NCI-H1417 treated with DMSO at 0.1 percent for 48 hours (cell line): ENCODE data around the gene NAT16.
"Not testable (repeated sequence)": the region's sequence is repeated elsewhere in the genome, so short reads cannot be mapped to it uniquely, and the experiment has no call there.

Experiments
- DNase-seq: peaks from one replicate; lab custom pipeline; 2025; lab: John Stamatoyannopoulos, UW

Gene NAT16

DNA sequence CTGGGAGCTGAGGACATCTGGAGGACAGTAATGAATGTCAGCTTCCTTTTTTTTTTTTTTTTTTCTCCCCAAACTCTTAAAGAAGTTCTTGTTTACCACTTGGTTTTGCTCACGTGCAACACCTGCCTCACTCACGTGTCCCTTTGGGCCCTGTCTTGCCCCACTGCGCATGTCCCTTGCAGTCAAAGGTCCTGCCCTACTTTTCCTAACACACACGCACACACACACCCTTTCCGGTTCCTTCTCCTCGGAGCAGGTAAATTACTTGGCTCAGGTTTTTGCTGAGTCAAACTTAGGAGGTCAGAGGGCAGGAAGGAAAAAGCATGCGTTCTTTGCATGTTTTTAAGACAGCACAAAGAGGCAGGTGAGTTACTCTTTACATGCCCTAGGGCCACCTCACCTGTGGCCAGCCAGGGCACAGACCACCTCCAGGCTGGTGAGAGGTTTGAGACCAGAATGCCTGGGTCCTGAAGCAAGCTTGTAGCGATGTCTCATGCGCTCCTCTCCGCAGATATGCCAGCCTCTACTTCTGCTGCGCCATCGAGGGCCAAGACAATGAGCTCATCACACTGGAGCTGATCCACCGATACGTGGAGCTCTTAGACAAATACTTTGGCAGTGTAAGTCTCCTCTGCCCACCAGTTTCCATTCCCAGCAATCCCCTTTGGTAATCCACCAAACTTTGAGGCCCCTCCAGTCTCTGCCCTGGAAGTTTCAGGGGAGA, 23.1 kb downstream of the NAT16 start:
- no peak for DNase-seq

DNA sequence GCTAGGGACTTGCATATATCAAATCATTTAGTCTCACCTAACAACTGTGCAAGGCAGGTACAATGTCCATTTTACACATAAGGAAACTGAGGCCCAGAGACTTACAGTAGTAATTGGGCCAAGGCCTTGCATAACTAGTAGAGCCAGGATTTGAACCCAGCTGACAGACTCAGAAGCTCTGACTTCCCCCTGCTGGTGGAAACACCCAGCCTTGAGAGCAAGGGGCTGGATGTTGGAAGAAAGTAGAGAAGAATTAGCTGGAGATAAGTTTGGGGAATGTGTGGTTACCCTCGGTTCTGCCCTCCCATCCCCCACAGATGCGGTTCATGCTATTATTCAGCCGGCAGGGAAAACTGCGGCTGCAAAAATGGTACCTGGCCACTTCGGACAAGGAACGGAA, 23.8 kb downstream of the NAT16 start:
- no peak for DNase-seq

DNA sequence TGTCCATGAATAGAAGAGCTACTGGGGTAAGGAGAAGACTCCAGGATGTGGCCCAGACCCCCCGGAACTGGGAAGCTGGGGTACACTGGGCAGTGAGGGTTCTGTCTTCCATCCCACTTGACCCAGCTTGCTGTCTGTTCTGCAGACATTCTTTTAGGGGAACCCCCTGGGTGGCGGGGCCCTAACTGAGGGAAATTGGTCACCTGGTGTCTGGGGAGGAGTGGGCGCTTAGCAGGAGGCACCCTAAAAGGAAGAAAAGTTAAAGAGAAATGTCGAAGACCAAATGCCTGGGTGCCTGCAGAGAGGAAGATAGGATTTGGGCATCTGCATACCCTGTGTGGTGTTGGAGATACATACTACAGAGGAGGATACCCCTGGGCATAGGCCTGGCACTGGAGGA, 24.8 kb downstream of the NAT16 start:
- no peak for DNase-seq

DNA sequence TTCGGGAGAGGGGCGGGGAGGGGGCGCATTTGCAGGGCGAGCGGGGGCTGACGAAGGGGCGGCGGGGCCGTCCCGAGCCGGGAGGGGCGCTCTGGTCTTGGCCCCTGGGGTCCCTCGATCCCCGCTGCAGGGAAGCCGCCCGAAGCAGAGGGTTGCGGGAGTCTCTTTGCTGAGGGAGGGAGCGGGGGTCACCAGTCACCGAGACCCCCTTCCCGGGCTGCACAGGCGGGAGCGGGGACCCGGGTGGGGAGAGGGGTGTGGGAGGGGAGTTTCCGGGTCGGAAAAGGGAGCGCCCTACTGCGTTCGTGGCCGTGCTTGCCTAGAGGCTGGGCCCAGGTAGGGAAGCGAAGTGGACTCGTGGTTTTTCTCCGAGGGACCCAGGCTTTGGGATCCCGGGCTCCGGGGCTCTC, 25.4 kb downstream of the NAT16 start:
- no peak for DNase-seq

DNA sequence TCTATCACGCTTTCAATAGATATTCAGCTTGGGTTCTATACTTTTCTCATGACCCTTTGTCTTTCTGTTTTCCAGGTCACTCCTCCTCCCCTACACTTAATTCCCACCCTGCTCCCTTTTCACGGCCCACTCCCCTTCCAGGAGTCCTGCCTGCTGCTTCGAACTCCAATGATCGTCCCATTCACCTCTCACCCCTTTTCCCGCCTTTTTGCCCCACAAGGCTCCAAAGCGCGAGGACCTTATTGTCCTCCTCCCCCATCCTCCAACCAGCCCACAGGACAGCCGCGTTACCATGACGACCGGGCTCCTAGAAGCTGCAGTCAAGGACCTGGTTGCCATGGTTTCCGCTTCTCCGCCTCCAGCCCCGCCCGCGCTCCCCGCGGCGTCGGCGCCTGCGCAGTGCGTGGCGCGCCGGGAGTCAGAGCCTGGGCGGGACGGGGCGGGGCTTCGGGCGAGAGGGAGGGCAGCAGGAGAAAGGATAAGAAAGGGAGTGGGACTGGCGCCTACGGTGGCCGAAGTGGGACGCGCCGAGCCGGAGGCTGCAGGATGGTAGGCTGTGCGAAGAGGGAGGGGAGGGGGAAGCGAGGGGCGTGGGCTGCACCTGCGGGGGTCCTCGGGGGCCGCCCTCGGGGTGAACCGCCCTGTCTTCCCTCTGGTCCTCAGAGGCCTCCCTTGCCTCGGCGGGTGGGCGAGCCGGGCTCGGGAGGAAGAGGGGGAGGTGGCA, 26.0 kb downstream of the NAT16 start, which contains the start of gene AP1S1:
Gene AP1S1 (plus strand): TSS at position 508 of the 724 bp plus-strand sequence. CDS start 39 bp downstream, at position 547.
- peak; percentile 96 for DNase-seq

DNA sequence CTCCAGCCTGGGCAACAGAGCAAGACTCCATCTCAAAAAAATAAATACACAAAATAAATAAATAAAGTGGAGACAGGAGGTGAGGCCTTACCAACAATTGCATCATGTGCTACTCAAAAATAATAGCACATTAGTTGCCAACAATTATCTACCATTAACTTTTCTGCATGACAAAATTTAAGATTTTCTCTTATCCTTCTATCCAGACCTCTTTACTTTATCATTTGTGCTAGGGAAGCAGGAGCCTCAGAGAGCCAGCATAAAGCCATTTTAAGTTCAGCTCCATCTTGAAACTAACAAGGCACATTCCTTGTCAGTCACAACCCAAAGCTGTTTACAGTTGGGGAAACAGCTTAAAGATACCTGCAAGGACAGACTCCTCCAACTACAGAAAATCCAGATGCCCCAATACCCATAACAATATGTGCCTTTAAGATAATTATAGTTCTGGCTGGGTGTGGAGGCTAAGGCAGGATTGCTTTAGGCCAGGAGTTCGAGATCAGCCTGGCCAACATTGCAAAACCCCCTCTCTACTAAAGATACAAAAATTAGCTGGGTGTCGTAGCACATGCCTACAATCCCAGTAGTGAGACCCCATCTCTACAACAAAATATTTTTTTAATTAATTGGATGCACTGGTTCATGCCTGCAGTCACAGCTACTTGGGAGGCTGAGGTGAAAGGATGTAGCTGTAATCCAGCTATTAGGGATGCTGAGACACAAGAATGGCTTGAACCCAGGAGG, 28.0 kb downstream of the NAT16 start:
- DNase-seq: no peak

DNA sequence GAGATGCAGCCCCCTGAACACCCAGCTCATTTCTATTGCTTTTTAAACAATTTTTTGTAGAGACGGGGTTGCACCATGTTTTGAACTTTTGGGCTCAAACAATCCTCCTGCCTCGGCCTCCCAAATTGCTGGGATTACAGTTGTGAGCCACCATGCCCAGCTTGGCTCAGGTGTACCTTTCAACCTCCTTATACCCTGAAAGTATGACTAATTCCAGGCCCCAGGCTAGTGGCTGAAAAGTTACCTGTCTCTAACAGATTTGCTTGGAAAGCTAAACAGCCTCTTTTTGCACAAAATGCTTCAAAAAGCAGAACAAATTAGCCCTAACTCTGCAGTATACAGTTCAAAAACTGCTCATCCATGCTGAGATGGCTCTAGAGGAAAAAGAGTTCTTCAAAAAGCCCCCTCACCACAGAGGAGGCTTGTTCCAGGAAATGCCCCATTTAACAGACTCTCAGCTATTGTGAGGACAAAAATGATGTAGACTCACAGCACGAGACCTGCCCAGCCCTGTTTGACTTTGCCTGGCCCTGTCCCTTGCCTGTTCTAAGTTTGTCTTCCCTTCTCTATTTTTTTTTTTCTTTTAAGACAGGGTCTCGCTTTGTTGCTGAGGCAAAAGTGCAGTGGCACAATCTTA, 39.2 kb downstream of the NAT16 start:
- no peak for DNase-seq

DNA sequence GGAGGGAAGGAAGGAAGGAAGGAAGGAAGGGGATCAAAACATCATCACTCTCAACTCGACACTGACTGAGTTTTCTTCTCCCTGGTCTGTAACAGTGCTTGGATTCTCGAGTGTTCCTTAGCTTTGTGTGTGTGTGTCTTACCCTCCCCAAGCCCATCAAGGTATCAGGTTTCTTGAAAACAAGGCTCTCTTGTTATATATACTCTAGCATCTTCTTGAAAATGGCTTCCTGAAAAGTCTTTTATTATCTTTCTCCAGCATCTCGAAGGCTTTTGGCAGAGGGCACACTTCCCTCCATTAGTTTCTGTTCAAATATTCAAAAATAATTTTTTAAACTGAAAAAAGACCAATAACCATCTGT, 39.8 kb downstream of the NAT16 start:
- no peak for DNase-seq

DNA sequence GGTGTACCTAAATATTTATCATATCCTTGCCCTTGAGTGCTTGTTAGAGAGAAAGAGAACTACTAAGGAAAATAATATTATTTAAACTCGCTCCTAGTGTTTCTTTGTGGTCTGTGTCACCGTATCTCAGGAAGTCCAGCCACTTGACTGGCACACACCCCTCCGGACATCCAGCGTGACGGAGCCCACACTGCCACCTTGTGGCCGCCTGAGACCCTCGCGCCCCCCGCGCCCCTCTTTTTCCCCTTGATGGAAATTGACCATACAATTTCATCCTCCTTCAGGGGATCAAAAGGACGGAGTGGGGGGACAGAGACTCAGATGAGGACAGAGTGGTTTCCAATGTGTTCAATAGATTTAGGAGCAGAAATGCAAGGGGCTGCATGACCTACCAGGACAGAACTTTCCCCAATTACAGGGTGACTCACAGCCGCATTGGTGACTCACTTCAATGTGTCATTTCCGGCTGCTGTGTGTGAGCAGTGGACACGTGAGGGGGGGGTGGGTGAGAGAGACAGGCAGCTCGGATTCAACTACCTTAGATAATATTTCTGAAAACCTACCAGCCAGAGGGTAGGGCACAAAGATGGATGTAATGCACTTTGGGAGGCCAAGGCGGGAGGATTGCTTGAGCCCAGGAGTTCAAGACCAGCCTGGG, 41.8 kb downstream of the NAT16 start:
- DNase-seq: peak; percentile 62

DNA sequence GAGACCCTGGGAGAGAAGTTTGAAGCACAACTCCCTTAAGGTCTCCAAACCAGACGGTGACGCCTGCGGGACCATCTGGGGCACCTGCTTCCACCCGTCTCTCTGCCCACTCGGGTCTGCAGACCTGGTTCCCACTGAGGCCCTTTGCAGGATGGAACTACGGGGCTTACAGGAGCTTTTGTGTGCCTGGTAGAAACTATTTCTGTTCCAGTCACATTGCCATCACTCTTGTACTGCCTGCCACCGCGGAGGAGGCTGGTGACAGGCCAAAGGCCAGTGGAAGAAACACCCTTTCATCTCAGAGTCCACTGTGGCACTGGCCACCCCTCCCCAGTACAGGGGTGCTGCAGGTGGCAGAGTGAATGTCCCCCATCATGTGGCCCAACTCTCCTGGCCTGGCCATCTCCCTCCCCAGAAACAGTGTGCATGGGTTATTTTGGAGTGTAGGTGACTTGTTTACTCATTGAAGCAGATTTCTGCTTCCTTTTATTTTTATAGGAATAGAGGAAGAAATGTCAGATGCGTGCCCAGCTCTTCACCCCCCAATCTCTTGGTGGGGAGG, 42.4 kb downstream of the NAT16 start:
- DNase-seq: no peak

DNA sequence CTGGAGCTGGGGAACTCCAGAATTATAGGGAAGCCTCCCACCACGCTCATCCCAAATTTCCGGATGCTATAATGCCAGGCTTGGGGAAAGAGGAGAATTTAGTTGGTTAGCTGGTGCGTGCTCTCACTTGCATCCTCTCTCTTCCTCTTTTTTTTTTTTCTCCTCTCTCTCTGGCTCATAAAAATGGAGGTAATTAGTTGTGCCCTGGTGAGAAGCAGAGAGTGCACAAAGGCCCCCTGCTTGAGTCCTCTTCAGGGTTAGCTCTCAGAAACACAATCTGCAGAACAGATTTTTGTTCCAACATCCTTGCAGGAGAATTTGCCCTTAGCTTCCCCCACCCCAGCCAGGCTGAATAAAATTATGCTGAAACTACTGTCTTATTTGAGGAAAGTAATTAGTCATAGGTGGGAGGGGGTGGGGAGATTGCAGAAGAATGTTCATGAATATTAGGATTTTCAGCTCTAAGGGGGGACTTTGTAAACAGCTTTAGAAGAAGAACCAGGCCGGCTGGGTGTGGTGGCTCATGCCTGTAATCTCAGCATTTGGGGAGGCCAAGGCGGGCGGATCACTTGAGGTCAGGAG, 45.6 kb downstream of the NAT16 start:
- DNase-seq: peak; percentile 62

DNA sequence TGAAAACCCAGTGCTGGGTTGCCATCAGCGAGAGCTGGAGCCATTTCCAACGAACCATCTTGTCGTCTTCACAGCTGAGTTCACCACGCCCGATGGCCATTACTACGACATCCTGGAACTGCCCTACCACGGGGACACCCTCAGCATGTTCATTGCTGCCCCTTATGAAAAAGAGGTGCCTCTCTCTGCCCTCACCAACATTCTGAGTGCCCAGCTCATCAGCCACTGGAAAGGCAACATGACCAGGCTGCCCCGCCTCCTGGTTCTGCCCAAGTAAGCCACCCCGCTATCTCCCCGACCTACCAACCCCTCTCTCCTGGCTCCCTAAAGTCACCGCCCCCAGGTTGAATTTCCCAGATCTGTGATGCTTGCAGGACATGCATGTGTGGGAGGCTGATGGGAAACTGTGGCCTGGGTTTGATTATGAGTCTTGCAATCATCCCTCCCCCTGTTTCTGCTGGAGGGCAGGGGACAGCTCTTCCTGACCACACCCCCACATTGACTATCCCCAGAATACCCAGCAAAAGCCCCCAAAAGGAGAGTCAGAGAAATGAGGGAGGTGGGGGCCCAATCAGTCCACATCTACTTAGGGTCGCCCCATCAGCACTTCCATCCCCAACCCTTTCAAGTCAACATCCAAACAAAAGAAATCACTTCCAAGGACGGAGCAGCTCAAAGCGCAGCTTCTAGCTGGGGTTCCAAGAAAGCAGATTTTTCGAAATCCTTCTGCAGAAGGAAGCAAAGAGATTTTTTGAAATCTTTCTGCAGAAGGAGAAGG, 46.3 kb downstream of the NAT16 start:
- DNase-seq: no peak

DNA sequence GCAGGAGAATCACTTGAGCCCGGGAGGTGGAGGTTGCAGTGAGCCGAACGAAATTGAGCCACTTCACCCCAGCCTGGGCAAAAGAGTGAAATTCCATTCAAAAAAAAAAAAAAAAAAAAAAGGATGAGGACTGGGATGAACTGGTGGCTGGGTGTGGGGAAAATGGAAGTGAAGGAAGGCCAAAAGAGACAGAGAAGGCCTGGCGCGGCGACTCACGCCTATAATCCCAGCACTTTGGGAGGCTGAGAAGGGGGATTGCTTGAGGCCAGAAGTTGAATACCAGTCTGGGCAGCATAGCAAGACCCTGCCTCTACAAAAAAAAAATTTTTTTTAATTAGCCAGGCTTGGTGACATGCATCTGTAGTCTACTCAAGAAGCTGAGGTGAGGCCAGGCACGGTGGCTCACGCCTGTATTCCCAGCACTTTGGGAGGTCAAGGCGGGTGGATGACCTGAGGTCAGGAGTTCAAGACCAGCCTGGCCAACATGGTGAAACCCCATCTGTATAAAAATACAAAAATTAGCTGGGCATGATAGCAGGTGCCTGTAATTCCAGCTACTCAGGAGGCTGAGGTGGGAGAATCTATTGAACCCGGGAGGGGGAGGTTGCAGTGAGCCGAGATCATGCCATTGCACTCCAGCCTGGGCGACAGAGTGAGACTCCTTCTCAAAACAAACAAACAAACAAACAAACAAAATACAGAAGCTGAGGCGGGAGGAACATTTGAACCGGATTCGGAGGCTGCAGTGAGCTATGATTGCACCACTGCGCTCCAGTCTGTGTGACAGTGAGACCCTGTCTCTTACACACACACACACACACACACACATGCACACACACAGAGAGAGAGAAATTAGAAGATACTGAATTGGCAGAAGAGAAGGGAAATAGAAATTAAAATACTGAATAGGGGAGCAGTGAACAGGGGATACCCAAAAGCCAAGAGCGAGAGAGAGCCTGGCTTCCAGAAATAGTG, 47.2 kb downstream of the NAT16 start:
- DNase-seq: not testable (repeated sequence)

DNA sequence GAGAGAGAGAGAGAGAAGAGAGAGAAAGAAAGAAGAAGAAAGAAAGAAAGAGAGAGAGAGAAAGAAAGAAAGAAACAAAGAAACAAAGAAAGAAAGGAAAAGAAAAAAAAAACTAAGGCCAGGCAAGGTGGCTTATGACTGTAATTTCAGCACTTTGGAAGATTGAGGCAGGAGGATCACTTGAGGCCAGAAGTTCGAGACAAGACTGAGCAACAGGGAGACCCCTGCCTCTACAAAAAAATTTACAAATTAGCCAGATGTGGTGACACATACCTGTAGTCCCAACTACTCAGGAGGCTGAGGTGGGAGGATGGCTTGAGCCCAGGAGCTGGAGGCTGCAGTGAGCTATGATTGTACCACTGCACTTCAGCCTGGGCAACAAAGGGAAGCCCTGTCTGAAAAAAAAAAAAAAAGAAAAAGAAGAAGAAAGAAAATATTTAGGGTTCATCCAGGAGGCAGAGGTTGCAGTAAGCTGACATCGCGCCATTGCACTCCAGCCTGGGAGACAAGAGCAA, 50.4 kb downstream of the NAT16 start:
- DNase-seq: no peak

DNA sequence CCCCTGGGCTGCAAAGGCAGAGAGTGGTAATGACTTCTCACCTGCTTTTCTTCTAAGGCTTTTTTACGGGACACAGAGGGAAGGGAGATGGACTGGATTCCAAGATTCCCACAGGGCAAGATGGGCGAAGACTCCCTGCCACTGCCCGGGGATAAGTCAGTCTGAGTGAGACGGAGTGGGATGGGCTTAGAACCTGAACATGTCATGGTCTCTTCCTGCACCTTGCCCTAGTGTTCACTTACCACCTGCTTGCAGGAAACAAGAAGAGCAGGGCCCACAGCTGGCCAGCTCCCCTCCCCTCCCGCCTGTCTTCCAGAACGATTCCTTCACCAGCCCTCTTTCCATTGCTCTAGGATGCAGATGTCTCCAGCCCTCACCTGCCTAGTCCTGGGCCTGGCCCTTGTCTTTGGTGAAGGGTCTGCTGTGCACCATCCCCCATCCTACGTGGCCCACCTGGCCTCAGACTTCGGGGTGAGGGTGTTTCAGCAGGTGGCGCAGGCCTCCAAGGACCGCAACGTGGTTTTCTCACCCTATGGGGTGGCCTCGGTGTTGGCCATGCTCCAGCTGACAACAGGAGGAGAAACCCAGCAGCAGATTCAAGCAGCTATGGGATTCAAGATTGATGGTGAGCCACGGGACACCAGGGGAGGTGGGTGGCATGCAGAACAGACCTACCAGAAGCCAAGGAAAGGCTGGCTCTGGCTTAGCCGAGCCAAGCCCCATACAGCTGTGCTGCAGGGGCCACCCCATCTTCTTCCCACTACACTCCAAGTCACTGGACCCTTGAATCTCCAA, 51.9 kb downstream of the NAT16 start:
- DNase-seq: no peak

DNA sequence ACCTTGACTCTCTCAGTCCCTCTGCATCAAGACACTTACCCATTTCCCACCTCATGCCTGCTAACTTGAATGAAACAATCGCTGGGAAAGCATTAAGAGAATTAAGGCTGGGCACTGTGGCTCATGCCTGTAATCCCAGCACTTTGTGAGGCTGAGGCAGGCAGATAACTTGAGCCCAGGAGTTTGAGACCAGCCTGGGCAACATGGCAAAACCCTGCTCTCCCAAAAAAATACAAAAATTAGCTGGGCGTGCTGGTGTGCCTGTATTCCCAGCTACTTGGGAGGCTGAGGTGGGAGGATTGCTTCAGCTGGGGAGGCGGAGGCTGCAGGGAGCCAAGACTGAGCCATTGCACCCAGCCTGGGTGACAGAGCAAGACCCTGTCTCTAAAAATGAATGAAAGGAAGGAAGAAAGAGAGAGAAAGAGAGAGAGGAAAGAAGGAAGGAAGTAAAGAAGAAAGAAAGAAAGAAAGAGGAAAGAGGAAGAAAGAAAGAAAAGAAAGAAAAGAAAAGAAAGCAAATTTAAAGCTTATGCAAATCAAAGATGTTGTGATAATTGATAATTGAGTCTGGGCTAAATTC, 52.5 kb downstream of the NAT16 start:
- no peak for DNase-seq

DNA sequence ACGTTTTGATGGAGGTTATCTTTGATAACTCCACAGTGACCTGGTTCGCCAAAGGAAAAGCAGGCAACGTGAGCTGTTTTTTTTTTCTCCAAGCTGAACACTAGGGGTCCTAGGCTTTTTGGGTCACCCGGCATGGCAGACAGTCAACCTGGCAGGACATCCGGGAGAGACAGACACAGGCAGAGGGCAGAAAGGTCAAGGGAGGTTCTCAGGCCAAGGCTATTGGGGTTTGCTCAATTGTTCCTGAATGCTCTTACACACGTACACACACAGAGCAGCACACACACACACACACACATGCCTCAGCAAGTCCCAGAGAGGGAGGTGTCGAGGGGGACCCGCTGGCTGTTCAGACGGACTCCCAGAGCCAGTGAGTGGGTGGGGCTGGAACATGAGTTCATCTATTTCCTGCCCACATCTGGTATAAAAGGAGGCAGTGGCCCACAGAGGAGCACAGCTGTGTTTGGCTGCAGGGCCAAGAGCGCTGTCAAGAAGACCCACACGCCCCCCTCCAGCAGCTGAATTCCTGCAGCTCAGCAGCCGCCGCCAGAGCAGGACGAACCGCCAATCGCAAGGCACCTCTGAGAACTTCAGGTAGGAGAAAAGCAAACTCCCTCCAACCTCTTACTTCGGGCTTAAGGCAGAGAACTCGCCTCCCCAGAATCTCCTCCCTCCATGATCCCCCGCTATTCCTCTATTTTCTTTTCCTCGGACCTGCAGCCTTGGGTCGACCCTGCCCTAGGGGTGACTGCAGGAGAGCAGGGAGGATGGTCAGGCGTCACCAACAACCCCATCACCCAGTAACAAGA, 53.2 kb downstream of the NAT16 start, which contains the start of gene SERPINE1:
Gene SERPINE1 (plus strand): TSS at position 454 of the 809 bp plus-strand sequence. CDS start 1,290 bp downstream, outside the sequence.
- DNase-seq: no peak
